DLD1 (cell line): ENCODE results near the gene CRYGC.

Source experiments
- in situ Hi-C: cut with HindIII; loops from 2 replicates; pipeline ENCODE4 v1.10.0; 2017; ENCODE audit warnings: low sequenced_read_pairs

The CRYGC gene, protein sequence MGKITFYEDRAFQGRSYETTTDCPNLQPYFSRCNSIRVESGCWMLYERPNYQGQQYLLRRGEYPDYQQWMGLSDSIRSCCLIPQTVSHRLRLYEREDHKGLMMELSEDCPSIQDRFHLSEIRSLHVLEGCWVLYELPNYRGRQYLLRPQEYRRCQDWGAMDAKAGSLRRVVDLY

DNA sequence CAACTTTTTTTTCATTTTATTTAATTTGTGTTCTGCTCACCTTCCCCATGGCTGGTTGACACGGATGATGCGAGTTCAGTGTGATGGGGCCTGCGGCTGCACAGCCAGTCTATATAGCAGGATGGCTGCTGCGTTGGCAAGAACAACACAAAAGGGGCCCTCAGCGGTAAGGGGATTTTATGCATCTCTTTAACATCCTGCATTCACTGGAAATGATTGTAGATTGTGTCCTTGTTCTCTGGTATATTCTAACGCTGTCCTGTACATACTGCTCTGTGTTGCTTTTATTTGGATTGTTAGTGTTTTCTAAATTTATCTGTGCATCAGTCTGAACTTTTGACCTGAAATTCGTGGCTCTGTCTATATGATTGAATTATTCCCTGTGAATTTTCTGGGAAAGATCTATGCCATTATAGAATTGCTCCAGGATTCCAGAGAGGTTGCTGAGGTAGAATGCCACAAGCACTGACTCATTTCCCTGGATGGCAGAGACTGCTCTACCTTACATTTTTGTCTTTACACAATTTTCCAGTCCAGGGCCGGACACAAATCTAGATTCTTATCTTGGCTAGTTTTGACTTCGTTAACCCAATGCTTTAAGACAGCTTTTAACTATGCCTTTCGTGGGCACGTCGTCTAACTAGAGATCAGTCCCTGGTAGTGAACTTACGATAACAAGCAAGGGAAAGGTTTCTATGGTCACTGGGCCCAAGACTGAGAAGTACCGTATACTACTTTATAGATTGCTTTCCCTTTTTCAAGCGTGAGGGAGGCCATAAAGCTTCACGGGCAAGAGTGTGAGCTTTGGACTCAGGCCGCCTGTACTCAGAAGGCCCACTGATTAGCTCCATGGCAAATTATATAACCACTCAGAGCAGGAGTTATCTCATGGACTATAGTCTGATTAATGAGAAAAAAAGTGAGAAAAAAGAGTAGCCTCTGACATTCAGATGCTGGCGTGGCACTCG is at the start of gene CRYGC:
Gene CRYGC, minus strand, starts transcription at position 85 of the 968 bp plus-strand sequence. Its CDS starts 36 bp downstream, at position 49.
- in situ Hi-C loops, result no loop called here

DNA sequence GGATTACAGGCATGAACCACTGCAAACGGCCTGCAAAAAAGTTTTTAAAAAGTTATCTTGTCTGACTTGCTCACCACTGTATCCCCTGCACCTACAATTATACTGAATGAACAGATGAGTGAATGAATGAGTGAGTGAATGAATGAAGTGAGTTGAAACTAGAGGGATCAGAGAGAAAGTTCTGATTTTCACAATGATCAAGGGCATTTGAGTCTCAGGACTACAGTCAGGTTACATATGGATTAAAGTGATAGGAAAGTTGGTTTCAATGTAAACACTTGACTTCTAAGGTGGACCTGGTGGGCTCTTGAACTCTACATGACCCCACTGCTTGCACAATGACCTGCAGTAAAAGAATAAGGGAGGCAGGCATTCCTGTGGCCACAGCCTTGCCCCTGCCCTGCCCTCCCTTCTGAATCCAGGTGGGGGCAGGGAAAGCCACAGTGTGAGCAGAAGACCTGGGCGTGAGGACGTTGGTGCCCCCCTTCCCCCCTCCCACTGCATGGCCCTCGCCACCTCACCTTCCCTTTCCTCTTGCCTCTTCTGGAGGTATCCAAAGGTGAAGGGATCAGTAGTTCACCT is 49.5 kb upstream of the CRYGC start:
- in situ Hi-C loops, result no loop called here

DNA sequence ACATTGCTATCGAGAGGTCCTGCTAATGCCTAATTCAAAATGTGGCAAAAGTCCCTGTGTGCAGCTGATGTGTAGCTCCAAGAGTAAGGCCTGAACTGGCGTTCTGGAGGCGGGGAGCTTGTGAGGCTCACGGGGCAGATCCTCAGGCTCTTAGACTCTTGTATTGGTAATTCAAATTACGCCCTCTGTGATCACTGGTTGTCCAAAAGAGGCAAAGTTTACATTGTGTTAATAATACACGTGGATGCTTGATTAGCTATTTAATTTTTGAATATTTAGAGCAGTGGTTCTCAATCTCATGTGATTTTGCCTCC is 46.2 kb upstream of the CRYGC start:
- in situ Hi-C loops, result no loop called here

DNA sequence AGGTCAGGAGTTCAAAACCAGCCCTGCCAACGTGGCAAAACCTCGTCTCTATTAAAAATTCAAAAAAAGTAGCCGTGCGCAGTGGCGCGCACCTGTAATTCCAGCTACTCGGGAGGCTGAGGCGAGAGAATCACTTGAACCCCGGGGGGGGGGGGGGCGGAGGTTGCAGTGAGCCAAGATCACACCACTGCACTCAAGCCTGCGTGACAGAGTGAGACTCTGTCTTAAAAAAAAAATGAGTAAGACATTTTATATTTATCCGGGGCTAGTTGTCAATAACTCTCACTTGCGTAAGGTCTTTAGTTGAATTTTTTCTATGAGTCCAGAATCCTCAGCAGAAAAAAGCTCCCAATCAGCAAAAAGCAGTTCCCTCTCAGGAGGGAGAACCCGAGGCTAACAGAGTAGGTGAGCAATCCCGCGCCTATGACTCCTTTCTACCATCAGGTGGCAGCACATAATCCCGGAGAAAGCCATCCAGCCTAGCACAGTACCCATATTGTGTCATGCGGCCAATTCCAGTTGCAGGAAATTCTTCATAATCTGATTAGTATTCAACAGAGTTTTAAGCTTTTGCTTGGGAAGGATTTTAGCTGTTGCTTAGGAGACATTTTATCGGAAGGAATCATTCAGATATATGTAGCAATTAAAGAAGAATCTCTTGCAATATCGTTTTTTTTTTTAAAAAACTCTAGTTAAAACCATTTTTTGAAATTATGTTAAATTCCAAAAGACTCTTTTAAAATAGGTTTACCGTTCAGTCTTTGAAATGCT is 45.6 kb upstream of the CRYGC start:
- in situ Hi-C loops, result no loop called here

DNA sequence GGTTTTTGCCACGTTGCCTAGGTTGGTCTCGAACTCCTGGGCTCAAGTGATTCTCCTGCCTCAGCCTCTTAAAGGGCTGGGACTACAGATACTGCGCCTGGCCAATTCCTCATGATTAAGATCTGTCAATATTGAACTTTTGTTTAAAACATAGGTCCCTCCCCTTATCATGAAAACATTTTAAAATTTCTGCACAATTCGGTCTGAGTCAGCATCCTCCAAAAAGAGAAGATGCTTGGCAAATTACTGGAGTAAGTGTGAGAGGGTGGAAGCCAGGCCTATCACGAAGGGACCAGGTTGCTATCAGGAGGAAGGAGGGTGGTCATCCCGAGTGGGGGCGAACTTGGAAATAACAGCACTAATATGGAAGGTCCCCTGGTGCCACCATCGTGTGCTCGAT is 44.5 kb upstream of the CRYGC start:
- in situ Hi-C loops, result no loop called here

DNA sequence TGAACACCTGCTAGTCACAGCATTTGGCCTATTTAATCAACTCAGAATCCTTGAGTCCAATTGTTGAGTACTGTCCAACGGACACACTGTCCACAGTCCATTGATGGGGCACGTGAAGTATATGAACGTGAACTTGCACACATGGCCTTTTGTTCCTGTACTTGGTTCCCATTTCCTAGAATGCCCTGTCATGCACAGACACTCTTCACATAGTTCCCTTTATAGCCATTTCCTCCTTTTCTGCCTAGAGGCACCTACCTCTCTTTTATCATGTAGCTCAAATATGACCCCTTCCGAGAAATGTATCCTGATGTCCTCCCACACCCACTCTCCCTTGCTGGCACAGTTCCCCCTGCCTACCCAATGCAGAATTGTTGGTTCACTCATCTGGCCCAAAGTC is 42.5 kb upstream of the CRYGC start:
- in situ Hi-C loops, result no loop called here

DNA sequence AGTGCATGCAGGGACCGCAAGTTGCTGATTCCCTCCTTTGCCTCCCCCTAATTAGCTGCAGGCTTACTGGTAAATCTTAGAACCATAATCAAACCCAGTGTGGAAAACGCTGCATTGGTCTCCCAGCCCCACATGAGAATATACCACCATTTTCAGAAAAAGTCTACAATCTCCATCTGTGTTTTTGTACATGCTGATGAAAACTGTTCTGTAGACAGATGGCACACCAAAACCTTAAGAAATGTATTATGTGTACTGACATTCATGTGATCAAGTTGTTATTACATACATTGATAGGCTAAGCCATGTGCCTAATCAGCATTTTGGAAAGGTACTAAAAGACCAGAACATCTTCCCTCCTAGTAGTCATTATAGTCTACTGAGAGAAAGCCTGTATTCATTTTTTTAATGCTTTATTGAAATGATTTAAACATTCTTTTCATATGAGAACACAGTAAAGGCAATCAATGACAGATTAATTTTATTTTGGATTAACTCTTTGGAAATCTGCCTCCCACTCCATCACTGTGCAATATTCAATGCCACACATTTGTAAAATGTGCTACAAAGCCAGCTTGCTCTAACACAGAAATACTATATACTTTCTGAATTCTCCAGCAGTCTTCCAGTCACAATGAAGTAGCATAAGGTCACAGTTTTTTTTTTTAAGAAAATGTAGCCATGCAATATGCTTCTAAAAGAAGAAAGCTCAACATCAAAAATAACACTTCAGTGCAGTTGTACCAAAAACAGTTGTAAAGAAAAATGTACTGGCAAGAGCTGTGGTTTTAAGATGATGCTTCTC is 35.5 kb upstream of the CRYGC start:
- in situ Hi-C loops, result no loop called here

DNA sequence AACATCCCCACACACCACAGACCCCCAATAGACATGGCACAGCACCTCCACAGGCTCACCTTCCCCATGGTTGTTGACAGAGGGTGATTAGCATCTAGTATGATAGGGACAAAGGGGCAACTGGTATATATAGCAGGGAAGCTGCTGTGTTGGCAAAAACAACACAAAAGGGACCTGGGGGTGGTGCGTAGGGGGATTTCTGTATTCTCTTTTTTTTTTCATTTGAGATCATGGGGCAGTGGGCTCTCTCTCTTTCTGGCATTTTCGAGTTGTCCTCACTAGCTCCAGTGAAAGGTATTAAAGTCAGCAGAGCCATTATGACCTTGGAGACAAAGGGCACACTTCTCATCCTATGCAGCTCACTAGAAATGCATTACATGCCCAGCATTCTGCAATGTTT is 33.9 kb upstream of the CRYGC start, which contains the start of gene CRYGA:
Gene CRYGA, minus strand, starts transcription at position 101 of the 400 bp plus-strand sequence. Its CDS starts 33 bp downstream, at position 68.
- in situ Hi-C loops, result no loop called here

DNA sequence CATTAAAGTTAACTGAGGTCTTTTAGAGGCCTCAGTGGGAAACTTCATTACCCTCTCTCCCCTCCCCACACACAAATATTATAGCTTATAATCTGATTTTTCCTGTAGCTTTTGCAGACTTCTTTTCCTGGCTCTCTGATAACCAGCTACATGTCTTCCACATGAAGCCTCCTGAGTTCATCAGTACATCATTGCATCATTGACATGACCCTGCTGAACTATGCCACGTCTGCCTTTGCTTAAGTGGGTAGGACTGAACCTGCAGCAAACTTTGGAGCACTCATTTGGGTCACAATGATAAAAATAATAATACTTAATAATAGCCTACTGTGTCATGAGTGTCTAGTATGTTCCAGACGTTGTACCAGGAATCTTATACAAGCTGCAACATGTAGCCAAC is 26.8 kb upstream of the CRYGC start:
- in situ Hi-C loops, result no loop called here

DNA sequence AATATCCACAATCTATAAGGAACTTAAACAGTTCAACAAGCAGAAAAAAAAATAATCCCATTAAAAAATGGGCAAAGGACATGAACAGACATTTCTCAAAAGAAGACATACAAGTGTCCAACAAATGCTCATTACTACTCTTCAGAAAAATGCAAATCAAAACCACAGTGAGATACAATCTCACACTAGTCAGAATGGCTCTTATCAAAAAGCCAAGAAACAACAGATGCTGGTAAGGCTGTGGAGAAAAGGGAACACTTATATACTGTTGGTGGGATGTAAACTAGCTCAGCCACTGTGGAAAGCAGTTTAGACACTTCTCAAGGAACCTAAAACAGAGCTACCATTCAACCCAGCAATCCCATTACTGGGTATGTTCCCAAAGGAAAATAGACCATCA is 23.5 kb upstream of the CRYGC start:
- in situ Hi-C loops, result no loop called here

DNA sequence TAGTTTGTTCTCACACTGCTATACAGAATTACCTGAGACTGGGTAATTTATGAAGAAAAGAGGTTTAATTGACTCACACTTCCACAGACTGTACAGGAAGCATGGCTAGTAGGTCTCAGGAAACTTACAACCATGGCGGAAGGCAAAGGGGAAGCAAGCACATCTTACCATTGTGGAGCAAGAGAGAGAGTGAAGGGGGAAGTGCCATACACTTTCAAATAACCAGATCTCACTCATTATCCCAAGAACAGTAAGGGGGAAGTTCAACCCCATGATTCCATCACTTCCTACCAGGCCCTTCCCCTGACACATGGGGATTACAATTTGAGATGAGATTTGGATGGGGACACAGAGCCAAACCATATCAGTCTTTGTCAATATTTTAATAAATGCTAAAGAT is 21.3 kb upstream of the CRYGC start:
- in situ Hi-C loops, result no loop called here

DNA sequence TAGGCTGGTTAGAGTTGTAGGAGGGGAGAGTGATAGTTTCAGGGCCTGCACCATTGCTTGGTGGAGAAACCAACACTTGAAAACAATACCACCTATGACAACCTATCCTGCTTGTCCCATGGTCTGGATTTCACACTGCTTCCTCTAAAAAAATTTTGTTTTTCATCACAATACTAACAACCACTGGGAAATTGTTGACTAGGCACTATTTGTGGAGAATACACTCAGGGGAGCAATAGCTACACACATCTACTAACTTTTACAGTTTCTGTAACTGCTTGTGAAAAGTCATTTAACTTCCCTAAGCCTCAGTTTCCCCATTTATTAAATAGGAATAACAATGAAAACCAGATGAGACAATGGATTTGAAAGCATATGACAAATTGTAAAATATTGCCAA is 20.5 kb upstream of the CRYGC start:
- in situ Hi-C loops, result no loop called here

DNA sequence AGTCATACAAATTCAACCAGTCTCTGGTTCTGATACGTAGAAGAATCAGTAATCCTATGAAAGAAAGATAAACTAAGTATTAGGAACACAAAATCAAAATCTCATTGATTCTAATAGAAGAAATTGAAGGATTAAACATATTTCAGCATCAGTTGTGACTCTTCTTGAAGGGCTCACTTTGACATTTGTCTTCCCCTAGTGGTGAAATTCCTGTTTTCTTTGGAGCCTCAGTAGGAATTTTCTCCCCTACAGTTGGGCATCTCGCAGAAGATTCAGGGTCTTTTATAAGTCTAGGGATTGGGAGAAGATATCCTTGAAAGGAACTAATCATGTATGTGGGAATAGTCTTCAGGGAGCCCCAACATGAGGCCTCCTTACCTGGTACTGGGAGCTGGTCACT is 19.2 kb upstream of the CRYGC start:
- in situ Hi-C loops, result no loop called here

DNA sequence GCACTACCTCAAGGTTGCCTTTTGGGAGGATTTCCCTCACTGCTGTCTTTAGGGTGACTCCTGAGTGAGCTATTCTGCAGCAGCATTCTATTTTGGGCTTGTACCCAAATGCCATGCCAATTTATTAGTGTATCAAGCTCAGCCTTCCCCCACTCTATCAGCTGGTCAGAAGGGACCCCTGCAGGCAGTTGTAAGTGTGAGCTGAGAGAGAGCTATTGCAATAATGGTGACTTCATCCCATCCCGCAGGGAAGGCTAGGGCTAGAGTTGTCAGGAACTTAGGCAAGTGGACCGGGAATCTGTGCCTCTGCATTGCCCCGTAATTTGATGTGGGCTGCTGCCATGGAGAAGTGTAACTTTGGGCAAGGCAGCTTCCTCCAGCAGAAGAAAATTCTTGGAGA is 18.1 kb upstream of the CRYGC start:
- in situ Hi-C loops, result no loop called here

DNA sequence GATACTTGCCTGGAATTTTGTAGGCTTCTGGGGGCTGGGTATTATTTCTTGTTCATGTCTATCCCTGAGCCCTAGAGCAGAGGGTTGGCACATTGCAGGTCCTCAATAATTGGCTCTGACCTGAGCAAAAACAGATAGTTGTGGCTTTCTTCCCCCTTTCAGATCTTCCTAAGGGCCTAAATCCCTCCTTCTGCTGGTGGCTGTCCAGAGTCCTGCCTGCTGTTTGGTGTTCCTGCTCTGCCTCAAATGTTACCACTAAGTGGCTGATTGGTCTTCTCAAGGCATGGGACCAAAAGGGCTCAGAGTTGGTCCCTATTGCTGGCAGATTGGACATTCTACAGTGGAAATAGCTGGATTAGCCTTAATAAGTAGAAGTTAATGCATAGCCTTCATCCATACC is 17.4 kb upstream of the CRYGC start:
- in situ Hi-C loops, result no loop called here

DNA sequence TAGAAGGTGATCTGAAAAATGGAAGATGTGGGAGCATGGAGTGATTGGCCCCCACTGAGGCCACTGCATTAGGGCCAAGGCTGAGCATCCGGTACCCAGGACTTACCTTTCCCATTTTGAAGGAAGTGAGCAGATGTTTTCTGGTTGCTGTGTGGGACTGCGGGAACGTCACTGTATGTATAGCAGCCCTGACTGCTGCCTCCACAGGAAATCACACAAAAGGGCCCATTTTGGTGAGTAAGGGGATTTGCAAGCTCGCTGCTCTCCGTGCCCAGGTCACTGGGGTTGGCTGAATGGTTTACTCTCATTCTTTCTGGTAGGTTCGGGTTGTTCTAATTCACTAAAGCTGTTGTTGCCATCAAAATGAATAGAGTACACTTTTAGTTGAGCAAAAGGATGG is 16.4 kb upstream of the CRYGC start, which contains the start of gene CRYGB:
Gene CRYGB, minus strand, starts transcription at position 153 of the 400 bp plus-strand sequence. Its CDS starts 38 bp downstream, at position 115.
- in situ Hi-C loops, result no loop called here

DNA sequence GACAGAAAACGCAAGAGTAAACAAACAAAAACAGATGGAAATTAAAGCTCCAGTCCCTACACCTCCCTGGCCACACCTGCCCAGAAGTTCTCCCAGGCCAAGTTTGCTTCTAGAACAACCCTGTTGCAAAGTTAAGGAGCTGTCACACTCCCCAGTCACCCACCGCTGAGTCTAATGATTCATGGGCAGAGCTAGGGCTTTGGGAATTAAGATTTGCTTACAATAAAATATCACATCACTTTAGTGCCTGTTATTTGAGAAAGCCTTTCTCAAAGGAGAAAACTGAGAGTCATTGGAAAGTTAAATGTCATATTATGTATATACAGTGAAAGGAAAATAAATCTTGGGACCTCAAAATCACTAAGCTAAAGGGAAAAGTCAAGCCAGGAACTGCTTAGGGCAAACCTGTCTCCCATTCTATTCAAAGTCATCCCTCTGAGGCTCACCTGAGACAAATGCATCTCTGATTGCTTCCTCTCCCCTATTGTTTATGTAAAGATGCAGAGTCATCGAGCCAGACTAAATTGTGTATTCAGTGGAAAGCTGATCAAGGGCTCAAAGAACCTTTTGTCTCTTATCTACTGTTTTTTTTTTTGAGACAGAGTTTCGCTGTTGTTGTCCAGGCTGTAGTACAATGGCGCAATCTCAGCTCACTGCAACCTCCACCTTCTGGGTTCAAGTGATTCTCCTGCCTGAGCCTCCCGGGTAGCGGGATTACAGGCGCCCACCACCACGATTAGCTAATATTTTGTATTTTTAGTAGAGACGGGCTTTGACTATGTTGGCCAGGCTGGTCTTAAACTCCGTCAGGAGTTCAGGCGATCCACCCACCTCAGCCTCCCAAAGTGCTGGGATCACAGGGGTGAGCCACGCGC is 13.5 kb upstream of the CRYGC start:
- in situ Hi-C loops, result no loop called here

DNA sequence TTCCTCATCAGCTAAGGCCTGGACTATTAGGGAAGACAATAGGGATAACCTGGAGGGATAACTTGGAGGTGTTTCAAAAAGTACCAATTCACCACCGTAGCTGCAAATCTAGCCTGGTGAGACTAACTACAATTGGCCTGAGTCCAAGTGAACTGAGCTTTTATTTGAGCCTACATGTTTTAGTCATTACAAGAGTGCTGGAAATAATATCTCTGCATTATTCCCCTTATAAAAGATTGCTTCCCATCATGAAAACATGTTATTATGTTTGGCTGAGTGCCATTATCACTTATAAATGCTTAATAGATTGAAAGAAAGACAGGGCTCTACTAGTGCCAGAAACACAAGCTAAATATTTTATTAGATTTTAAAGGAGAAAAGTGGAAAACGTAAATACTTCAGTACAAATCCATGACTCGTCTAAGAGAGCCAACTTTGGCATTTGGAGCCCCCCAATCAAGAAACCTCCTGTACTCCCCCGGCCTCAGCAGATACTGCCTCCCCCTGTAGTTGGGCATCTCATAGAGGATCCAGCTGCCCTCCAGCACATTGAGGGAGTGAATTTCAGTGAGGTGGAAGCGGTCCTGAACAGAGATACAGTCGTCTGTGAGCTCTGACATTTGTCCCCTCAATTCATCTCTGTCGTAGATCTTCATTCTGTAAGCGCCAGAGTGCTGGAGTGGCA is 12.8 kb upstream of the CRYGC start:
- in situ Hi-C loops, result no loop called here

DNA sequence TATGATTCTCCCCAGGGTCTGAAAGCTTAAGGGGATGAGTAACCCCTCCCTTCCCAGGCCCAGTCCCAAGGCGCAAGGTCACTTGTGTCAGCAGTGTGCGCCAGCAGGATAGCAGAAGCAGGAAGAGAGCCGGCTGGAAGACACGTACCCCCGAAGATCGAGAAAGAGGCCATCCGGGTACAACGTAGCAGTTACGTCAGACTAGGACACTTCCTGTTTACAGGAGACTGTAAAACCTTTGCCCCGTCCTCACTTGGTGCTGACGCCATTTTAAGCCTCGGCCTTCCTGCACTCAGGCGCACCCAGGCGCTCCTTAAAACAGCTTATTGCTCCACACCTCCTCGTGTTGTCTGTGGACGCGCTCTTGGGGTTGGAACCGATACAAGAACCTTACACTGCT is 9.8 kb upstream of the CRYGC start:
- in situ Hi-C loops, result no loop called here
